Measurements from ENCODE around the gene CLEC2D. TPM values are rescaled to one million over a fixed set of nuclear protein-coding genes. Genes with fewer than 3 reads are reported as not detected.

Gene CLEC2D
- total and polyA plus RNA-seq, 10 donors: 20.8 to 131 (median 79.9) TPM

- no peak overlapping the region for H3K27ac ChIP-seq
- intact Hi-C loops (cut with DNase I; ENCODE audit: low total_unique reads): no loop called here
- no peak overlapping the region for H3K4me3 ChIP-seq
- WGBS, 5 donors: 93 to 97% (median 96%) methylated on average over 10 to 13 of the region's 13 CpGs
- no peak for TF ChIP-seq POLR2A (IDR thresholded peaks at IDR 0.05)
- TF ChIP-seq POLR2AphosphoS5 (IDR thresholded peaks at IDR 0.05): no peak
- no peak for TF ChIP-seq CTCF (IDR thresholded peaks at IDR 0.05 in 8 of 11, conservative IDR thresholded peaks at IDR 0.05 in 3 of 11)
- H3K4me1 ChIP-seq: peaks cover 6 to 45% (median 29%) of the 10 kb centered on the region in 6 donors
- H3K36me3 ChIP-seq: no peaks in the 10 kb centered on the region
- H3K27me3 ChIP-seq (replicated peaks in 1 of 7): no peaks in the 10 kb centered on the region
- H3K9me3 ChIP-seq: peaks cover 0 to 1% (median 0%) of the 10 kb centered on the region in 8 donors
- DNase-seq: no peak
Measured at GRCh38 chr12:9632766-9633165, 36.7 kb upstream of the CLEC2D start.

- WGBS, 5 donors: 20 to 32% (median 25%) methylated on average over 2 of the region's 2 CpGs
- Histone ChIP-seq H3K36me3 (no peaks in the 10 kb centered on the region), H3K27ac (peak overlapping the region in 4 of 8 donors; percentile 28 to 73 (median 56)), H3K4me3 (no peak overlapping the region), H3K9me3 (no peaks in the 10 kb centered on the region), H3K4me1 (peaks cover 11 to 61% (median 35%) of the 10 kb centered on the region in 6 donors), H3K27me3 (replicated peaks in 1 of 7) (no peaks in the 10 kb centered on the region)
- TF ChIP-seq CTCF (IDR thresholded peaks at IDR 0.05 in 8 of 11, conservative IDR thresholded peaks at IDR 0.05 in 3 of 11): peak; percentile 60 to 85 (median 76)
- no peak for TF ChIP-seq POLR2A (IDR thresholded peaks at IDR 0.05)
- TF ChIP-seq POLR2AphosphoS5 (IDR thresholded peaks at IDR 0.05): no peak
- DNase-seq: no peak
- intact Hi-C loops (cut with DNase I; ENCODE audit: low total_unique reads): loop anchor here (2.0 kb wide), 1 partner anchor 75 kb away; no protein-coding TSS in a partner anchor
Measured at GRCh38 chr12:9634177-9634803, 35.2 kb upstream of the CLEC2D start.

- Histone ChIP-seq H3K36me3 (no peaks in the 10 kb centered on the region), H3K27ac (peak overlapping the region in 4 of 8 donors; percentile 28 to 73 (median 56)), H3K4me3 (no peak overlapping the region), H3K9me3 (peaks cover 0 to 7% (median 0%) of the 10 kb centered on the region in 8 donors), H3K4me1 (peaks cover 11 to 62% (median 35%) of the 10 kb centered on the region in 6 donors), H3K27me3 (replicated peaks in 1 of 7) (no peaks in the 10 kb centered on the region)
- TF ChIP-seq CTCF (IDR thresholded peaks at IDR 0.05 in 8 of 11, conservative IDR thresholded peaks at IDR 0.05 in 3 of 11) (no peak), POLR2A (IDR thresholded peaks at IDR 0.05) (no peak), POLR2AphosphoS5 (IDR thresholded peaks at IDR 0.05) (no peak)
- intact Hi-C loops (cut with DNase I; ENCODE audit: low total_unique reads): loop anchor here (2.0 kb wide), 1 partner anchor 74 kb away; no protein-coding TSS in a partner anchor
- 31 to 57% (median 48%) methylated on average over 2 of the region's 2 CpGs for WGBS, 5 donors
- no peak for DNase-seq
Measured at GRCh38 chr12:9634969-9635754, 34.4 kb upstream of the CLEC2D start.

All from spleen (tissue), 11 donors.